GM03348 (cell line): Measurements from ENCODE around the gene TEX264.
"Not testable (repeated sequence)": the region's sequence is repeated elsewhere in the genome, so short reads cannot be mapped to it uniquely, and the experiment has no call there.

ENCODE experiments used
- DNase-seq: peaks from one replicate; pipeline ENCODE4 v3.0.0; 2012; ENCODE audit warnings: low spot score

TEX264 gene

GRCh38 chr3:51670823-51671733, at the start of gene TEX264:
TSS of gene TEX264 (plus strand) at chr3:51671252. CDS start at chr3:51674305, 3,053 bp downstream.
- DNase-seq = peak; percentile 100

DNA sequence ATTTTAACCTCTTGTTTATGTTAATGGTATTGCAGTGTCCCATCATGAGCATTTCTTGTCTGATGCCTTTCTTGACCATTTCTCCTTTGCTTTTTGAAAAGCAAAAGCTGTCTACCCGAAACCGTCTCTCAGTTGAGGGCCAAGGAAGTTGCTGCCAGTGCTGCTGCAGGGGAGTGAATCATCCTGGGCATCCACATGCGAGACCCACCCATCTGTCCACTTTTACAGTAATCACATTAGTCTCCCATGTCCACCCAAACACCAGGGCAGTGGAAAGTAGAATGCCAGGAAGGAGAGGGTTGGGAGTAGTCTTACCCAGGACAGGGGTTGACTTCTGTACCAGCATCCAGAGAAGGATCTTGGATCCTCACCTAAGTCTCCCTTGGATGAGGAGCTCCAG, 48.6 kb upstream of the TEX264 start:
- DNase-seq = peak; percentile 59

DNA sequence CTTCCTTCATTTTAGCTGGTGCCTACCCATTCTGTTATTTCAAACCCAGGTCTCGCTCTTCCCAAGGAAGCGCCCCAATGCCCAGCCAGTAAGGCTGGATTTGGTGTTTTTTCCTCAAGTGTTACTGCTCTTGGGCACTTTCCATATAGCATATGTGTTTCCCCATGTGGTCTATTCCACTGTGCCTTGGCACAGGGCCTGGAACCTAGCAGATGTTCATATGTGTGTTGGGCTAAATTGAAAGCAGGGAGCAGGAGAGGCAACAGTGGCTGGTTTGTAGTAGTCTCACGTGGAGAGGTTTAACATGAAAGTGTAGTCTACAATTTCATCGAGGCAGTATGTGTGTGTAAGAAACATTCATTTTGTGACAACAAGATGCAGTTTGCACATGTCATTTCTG, 48.2 kb upstream of the TEX264 start:
- DNase-seq = peak; percentile 59

- no peak for DNase-seq
Measured at GRCh38 chr3:51630513-51630912, 40.5 kb upstream of the TEX264 start.

- no peak for DNase-seq
Measured at GRCh38 chr3:51637144-51637940, 33.7 kb upstream of the TEX264 start.

DNA sequence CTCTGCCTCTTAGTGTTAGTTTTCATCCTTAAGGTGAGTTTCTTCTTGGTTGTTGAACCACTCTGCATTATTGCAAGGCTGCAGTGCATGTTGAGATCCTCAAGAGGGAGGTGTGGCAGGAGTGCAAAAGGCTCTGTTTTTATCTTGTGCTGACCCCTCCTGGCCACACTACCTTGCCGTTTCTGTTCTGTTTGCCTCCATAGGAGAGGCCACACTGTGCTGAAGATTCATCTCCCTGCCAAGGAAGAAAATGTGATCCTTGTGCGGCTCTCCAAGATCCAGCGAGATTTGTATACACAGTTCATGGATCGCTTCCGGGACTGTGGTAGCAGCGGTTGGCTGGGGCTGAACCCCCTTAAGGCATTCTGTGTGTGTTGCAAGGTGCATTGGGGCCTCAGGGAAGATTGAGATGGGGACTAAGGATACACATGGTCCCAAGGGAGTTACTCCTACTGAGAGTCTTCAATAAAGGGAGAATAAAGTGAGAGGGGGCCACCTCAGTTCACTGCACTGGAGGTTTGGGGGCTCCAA, 33.0 kb upstream of the TEX264 start:
- peak; percentile 58 for DNase-seq

DNA sequence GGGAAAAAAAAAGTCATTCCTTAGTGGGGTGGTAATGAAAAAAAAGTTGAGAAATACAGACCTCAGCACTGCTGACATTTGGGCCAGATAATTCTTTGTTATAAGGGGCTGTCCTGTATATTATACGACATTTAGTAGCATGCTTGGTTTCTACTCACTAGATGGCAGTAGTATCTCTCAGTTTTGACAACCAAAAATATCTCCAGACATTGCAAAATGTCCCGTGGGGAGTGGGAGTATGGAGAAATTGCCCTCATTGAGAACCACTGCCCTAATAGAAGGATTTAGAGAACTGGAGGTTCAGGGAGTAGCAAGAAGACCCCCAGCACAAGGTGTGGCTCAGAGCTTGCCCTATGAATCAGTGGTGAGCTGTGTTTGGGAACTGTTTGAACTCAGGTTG, 28.6 kb upstream of the TEX264 start:
- DNase-seq = no peak

DNA sequence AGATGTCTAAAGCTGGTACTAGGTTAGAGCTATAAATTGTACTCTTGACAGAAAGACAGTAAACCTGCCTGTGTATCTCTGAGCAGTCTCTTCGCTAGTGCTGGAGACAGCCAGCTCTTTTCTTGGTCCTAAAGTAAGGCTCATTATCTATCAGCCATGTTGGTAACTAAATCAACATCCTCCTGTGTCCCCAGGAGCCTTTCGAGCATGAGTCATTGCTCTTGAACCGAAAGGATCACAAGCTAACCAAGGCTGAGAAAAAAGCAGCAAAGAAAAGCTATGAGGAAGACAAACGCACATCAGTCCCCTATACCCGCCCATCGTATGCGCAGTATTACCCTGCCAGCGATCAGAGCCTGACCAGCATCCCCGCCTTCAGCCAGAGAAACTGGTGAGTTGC, 25.0 kb upstream of the TEX264 start:
- no peak for DNase-seq

DNA sequence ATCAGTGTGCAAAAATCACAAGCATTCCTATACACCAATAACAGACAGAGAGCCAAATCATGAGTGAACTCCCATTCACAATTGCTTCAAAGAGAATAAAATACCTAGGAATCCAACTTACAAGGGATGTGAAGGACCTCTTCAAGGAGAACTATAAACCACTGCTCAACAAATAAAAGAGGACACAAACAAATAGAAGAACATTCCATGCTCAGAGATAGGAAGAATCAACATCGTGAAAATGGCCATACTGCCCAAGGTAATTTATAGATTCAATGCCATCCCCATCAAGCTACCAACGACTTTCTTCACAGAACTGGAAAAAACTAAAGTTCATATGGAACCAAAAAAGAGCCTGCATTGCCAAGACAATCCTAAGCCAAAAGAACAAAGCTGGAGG, 18.9 kb upstream of the TEX264 start:
- DNase-seq = not testable (repeated sequence)

GRCh38 chr3:51653409-51653808, 17.6 kb upstream of the TEX264 start:
- not testable (repeated sequence) for DNase-seq

GRCh38 chr3:51657234-51657633, 13.8 kb upstream of the TEX264 start:
- DNase-seq = no peak

DNA sequence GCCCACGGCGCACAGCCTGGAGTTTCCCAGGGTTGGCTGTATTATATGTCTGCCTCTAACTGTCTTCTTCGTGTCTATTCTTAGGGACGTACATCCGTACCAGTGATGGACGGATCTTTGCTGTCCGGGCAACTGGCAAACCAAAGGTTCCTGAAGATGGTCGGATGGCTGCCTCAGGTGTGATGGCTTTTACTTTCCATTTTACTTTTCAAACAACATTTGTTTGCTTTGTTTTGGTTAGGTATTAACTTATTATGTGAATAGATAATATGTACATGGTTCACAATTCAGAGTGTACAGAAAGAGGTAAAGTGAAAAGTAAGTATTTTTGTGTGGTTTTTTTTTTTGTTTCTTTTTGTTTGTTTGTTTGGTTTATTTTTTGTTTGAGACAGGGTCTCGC, 11.1 kb upstream of the TEX264 start:
- DNase-seq = no peak

GRCh38 chr3:51662456-51662855, 8.6 kb upstream of the TEX264 start:
- DNase-seq = no peak

DNA sequence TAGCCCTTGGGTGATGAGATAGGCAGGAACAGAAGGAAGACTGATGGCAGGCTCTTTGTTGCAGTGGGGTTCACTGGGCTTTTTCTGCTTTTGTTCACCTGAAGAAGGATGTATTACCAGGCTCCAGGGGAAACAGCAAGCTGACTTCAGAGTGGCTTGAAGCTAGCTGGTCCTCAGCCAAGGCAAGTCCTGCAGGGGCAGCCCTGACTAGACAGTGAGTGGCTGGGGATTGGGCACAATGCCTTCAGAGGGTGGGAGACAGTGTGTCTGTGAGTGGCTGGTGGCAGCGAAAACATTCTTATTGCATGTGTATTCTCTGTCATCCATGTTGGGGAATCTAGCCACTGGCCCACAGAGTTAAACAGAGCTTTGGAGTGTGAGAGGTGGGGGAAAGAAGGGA, 2.3 kb upstream of the TEX264 start:
- DNase-seq = no peak

GRCh38 chr3:51669241-51670052, 1.6 kb upstream of the TEX264 start:
- DNase-seq = peak; percentile 88

DNA sequence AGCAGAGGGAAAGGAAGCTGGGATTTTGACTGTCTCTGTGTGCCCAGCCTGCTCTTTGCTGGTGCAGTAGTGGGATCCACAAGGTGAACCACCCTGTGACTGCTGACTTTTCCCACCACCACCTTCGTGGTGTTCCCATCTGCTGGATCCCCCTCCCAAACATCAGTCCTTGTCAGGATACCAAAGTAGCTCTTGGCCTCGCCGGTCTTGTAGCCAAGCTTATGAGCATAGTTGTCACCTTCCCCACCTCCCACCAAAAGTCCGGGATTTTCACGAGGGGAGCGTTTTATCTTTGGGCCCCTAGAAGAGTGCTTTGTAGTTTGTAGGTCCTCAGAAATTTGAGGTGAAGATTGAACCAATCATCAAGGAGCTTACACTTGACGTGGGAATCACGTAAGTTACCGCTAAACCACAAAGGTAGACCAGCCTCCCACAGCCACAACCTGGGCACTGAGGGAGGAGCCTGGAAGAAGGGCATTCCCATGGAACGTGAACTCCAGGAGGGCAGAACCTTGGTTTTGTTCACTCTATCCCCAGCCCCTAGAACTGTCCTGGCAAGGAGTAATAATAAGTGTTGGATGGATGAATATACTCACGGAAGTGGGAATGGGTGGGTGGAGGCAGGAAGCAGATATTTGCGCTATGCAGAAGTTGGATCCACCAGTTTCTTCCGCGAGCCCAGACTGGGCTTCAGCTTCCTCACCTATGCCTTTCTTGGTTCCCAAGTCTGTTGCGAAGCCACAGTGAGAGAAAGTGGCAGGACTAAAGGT, 814 bp upstream of the TEX264 start:
- DNase-seq = no peak

- peak; percentile 82 for DNase-seq
Measured at GRCh38 chr3:51671734-51672475, 853 bp downstream of the TEX264 start.

DNA sequence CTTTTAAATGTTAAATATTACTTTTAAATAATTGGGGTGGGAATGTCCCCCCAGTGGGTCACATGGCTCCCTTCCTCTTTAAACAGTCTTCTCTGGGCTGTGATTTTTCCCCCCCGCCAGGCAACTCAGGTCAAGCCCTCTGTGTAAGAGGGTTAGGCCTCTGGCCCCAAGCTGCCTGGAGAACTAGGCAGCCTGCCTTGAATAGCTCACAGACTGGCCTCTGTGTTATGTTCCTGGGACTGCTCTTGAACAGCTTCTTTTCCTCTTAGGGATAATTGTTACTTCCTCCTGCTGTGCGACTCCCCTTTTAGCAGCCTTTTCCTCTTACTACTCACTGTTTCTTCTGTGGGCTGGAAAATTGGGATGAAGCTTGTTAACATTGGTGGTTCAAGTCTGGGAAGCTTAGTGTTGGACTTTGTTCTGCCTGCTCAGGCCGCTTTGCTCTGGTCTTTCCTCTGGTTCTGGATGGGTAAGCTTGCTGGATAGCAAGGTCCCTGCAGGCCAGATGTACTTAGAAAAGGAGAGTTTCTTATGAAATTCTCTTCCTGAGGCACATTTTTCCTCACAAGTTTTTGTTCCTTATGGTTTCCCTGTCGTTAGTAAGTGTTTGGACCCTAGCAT, 2.2 kb downstream of the TEX264 start:
- no peak for DNase-seq

DNA sequence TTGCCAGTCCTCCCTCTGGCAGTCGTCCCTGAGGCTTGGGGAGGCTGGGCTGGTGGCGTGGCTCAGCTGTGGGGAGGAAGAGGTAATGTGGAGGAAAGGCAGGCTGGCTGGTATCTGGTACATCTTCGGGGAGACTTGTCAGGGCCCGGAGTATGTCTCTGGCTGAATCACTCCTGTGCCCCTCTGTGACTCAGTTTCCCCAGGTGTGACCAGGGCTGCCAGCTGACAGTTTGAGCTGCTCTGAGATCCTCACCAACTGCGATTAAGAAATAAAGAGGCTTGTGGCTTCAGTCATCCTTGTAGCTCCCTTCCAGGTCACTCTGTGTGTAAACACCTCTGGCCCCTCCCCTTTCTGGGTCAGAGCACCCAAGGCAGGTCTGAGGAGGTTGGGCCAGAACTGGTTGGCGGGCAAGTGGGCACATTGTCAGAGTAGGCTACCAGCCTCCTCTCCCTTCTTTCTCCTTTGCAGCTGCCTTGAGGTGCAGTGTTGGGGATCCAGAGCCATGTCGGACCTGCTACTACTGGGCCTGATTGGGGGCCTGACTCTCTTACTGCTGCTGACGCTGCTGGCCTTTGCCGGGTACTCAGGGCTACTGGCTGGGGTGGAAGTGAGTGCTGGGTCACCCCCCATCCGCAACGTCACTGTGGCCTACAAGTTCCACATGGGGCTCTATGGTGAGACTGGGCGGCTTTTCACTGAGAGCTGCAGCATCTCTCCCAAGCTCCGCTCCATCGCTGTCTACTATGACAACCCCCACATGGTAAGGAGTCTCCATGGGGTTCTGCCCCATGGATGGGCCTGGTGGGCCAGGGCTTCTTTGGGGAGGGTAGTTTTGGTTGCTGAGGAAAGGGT, 3.0 kb downstream of the TEX264 start:
- DNase-seq = no peak
